GM12878 (cell line): ENCODE measurements around the gene CDC37. TPM values are rescaled to one million over a fixed set of nuclear protein-coding genes. Genes with fewer than 3 reads are reported as not detected.
A peak's percentile ranks its signal among the peaks of the same experiment; 100 is the strongest.

Experiments used
- BCL11A ChIP-seq: IDR thresholded peaks from 2 replicates; pipeline ENCODE4 v1.6.1; 2011; ENCODE audit warnings: low read depth, low read length
- BHLHE40 ChIP-seq, 2 experiments: fragments of 450-650 bp in 1 of 2; IDR thresholded peaks; 2 replicates each; pipeline ENCODE4 v1.6.1; 2011 to 2017; ENCODE audit warnings: low read depth in 2 of 2, borderline replicate concordance in 1 of 2, improper control_type of control experiment in 1 of 2, low read length in 1 of 2, mild to moderate bottlenecking in 1 of 2
- NBN ChIP-seq: fragments of 450-650 bp; IDR thresholded peaks from 2 replicates; pipeline ENCODE4 v1.6.1; 2016
- POLR2AphosphoS5 ChIP-seq: IDR thresholded peaks from 2 replicates; pipeline ENCODE4 v1.6.1; 2011; ENCODE audit warnings: mild to moderate bottlenecking, low read length, inconsistent platforms
- RBBP5 ChIP-seq: fragments of 200-600 bp; sonication (generic); conservative IDR thresholded peaks from 2 replicates; pipeline ENCODE4 v1.6.1; 2016
- RUNX3 ChIP-seq: IDR thresholded peaks from 2 replicates; pipeline ENCODE4 v1.6.1; 2012; ENCODE audit warnings: low read length, inconsistent platforms
- STAT3 ChIP-seq: IDR thresholded peaks from 2 replicates; pipeline ENCODE4 v1.6.1; 2011; ENCODE audit warnings: low read depth, low read length, improper control_type of control experiment
- ZNF274 ChIP-seq: IDR thresholded peaks from one replicate; pipeline ENCODE4 v1.8.0; 2011; ENCODE audit not compliant: insufficient read length, insufficient read depth
- ZNF384 ChIP-seq: IDR thresholded peaks from 2 replicates; pipeline ENCODE4 v1.6.1; 2012; ENCODE audit warnings: low read depth, mild to moderate bottlenecking, low read length, improper control_type of control experiment, borderline replicate concordance
- ZNF622 ChIP-seq: fragments of 450-650 bp; IDR thresholded peaks from 2 replicates; pipeline ENCODE4 v1.6.1; 2017; ENCODE audit warnings: mild to moderate bottlenecking, inconsistent platforms
- ZZZ3 ChIP-seq: IDR thresholded peaks from 2 replicates; pipeline ENCODE4 v1.6.1; 2011; ENCODE audit warnings: low read depth; ENCODE audit not compliant: control insufficient read depth, insufficient read length
- polyA plus RNA-seq, 11 experiments: library from polyadenylated mRNA; depleted of rRNA in 4 of 11; unstranded in 6 of 11; stranded (reverse) in 5 of 11; fragments of >200 nt; fragmentation: Nextera tagmentation in 4 of 11; fragmentation: Illumina TruSeq in 1 of 11; extraction: Ambion mirVana in 4 of 11; extraction: Trizol in 1 of 11; gene quantifications; 1 replicate in 1 of 11; 2 replicates in 10 of 11; pipeline versions ENCODE4 v1.2.1 to v1.2.3, GENCODE V29; 2011 to 2016; ENCODE audit warnings: inconsistent platforms in 2 of 11, missing spikeins in 2 of 11, low read depth in 1 of 11
- total RNA-seq, 4 experiments: library from RNA; depleted of rRNA in 3 of 4; stranded (reverse); fragments of >200 nt in 3 of 4; fragmentation: Illumina TruSeq in 1 of 4; extraction: Trizol in 1 of 4; gene quantifications; 2 replicates each; pipeline versions ENCODE4 v1.2.1 to v1.2.3, GENCODE V29; 2013 to 2021
- TF ChIP-seq, protein P1 (sequence below): fragments of 450-650 bp; formaldehyde crosslinking; IDR thresholded peaks from 2 replicates; pipeline ENCODE4 v1.4.0; 2022; ENCODE audit warnings: mild to moderate bottlenecking, moderate library complexity
- TF ChIP-seq, protein P2 (sequence below): IDR thresholded peaks from 2 replicates; pipeline ENCODE4 v1.6.1; 2012; ENCODE audit warnings: improper control_type of control experiment, low read depth, low read length; ENCODE audit not compliant: insufficient replicate concordance
- TF ChIP-seq, protein P3 (sequence below): IDR thresholded peaks from 2 replicates; pipeline ENCODE4 v1.6.1; 2012; ENCODE audit warnings: mild to moderate bottlenecking, low read depth, low read length
- TF ChIP-seq, protein P4 (sequence below): IDR thresholded peaks from 2 replicates; pipeline ENCODE4 v1.6.1; 2011; ENCODE audit warnings: low read depth, low read length, improper control_type of control experiment, borderline replicate concordance
- TF ChIP-seq, protein P5 (sequence below): IDR thresholded peaks from 2 replicates; pipeline ENCODE4 v1.6.1; 2012; ENCODE audit warnings: low read depth, low read length, improper control_type of control experiment

The CDC37 gene
- total and polyA plus RNA-seq, 10 of the 15 experiments (the other 5 are each of a cell fraction or from before 2014, with no cell fraction given), result 4.7 to 265 (median 176) TPM

DNA sequence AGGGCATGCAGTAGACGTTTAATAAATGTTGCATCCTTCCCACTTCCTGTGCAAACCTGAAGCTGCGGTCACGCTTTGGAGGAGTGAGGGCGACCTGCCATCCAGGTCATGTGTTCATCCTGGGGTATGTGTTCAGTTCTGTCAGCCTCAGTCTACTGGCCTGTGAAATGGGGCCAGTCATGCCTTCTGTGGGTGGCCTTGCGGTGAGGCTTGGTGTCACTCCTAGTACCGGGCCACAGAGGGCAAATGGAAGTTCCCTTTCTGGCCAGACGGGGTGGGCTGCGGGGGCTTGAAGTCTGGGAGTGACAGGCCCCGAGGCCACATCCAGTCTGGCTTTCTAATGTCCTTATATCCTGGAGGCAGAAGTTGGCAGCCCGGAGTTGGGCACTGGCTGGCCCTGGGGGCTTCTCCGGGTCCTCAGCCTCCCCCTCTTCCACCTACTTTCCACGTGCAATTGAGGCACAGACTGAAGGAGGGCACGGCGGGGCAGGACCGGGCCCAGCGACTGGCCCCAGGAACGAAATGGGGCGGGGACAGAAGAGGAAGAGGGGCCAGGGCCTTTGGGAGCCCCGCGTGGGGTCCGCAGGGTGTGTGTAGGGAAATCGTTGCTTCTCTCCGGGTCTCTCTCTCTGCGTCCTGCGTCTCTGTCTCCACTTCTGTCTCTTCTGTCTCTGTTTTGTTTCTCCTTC is 28.1 kb upstream of the CDC37 start (continued):
- TF ChIP-seq, protein P1, sequence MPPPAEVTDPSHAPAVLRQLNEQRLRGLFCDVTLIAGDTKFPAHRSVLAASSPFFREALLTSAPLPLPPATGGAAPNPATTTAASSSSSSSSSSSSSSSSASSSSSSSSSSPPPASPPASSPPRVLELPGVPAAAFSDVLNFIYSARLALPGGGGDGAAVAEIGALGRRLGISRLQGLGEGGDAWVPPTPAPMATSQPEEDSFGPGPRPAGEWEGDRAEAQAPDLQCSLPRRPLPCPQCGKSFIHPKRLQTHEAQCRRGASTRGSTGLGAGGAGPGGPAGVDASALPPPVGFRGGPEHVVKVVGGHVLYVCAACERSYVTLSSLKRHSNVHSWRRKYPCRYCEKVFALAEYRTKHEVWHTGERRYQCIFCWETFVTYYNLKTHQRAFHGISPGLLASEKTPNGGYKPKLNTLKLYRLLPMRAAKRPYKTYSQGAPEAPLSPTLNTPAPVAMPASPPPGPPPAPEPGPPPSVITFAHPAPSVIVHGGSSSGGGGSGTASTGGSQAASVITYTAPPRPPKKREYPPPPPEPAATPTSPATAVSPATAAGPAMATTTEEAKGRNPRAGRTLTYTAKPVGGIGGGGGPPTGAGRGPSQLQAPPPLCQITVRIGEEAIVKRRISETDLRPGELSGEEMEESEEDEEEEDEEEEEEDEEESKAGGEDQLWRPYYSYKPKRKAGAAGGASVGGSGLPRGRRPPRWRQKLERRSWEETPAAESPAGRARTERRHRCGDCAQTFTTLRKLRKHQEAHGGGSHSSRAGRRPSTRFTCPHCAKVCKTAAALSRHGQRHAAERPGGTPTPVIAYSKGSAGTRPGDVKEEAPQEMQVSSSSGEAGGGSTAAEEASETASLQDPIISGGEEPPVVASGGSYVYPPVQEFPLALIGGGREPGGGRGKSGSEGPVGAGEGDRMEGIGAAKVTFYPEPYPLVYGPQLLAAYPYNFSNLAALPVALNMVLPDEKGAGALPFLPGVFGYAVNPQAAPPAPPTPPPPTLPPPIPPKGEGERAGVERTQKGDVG (CRISPR knock-in tag), result no peak
- TF ChIP-seq, protein P2, sequence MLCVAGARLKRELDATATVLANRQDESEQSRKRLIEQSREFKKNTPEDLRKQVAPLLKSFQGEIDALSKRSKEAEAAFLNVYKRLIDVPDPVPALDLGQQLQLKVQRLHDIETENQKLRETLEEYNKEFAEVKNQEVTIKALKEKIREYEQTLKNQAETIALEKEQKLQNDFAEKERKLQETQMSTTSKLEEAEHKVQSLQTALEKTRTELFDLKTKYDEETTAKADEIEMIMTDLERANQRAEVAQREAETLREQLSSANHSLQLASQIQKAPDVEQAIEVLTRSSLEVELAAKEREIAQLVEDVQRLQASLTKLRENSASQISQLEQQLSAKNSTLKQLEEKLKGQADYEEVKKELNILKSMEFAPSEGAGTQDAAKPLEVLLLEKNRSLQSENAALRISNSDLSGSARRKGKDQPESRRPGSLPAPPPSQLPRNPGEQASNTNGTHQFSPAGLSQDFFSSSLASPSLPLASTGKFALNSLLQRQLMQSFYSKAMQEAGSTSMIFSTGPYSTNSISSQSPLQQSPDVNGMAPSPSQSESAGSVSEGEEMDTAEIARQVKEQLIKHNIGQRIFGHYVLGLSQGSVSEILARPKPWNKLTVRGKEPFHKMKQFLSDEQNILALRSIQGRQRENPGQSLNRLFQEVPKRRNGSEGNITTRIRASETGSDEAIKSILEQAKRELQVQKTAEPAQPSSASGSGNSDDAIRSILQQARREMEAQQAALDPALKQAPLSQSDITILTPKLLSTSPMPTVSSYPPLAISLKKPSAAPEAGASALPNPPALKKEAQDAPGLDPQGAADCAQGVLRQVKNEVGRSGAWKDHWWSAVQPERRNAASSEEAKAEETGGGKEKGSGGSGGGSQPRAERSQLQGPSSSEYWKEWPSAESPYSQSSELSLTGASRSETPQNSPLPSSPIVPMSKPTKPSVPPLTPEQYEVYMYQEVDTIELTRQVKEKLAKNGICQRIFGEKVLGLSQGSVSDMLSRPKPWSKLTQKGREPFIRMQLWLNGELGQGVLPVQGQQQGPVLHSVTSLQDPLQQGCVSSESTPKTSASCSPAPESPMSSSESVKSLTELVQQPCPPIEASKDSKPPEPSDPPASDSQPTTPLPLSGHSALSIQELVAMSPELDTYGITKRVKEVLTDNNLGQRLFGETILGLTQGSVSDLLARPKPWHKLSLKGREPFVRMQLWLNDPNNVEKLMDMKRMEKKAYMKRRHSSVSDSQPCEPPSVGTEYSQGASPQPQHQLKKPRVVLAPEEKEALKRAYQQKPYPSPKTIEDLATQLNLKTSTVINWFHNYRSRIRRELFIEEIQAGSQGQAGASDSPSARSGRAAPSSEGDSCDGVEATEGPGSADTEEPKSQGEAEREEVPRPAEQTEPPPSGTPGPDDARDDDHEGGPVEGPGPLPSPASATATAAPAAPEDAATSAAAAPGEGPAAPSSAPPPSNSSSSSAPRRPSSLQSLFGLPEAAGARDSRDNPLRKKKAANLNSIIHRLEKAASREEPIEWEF, result no peak
- no peak for TF ChIP-seq RBBP5
- no peak for TF ChIP-seq ZNF274
- TF ChIP-seq, protein P3, sequence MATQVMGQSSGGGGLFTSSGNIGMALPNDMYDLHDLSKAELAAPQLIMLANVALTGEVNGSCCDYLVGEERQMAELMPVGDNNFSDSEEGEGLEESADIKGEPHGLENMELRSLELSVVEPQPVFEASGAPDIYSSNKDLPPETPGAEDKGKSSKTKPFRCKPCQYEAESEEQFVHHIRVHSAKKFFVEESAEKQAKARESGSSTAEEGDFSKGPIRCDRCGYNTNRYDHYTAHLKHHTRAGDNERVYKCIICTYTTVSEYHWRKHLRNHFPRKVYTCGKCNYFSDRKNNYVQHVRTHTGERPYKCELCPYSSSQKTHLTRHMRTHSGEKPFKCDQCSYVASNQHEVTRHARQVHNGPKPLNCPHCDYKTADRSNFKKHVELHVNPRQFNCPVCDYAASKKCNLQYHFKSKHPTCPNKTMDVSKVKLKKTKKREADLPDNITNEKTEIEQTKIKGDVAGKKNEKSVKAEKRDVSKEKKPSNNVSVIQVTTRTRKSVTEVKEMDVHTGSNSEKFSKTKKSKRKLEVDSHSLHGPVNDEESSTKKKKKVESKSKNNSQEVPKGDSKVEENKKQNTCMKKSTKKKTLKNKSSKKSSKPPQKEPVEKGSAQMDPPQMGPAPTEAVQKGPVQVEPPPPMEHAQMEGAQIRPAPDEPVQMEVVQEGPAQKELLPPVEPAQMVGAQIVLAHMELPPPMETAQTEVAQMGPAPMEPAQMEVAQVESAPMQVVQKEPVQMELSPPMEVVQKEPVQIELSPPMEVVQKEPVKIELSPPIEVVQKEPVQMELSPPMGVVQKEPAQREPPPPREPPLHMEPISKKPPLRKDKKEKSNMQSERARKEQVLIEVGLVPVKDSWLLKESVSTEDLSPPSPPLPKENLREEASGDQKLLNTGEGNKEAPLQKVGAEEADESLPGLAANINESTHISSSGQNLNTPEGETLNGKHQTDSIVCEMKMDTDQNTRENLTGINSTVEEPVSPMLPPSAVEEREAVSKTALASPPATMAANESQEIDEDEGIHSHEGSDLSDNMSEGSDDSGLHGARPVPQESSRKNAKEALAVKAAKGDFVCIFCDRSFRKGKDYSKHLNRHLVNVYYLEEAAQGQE, result no peak
- TF ChIP-seq ZNF384, result no peak
- no peak for TF ChIP-seq POLR2AphosphoS5
- no peak for TF ChIP-seq ZNF622
- TF ChIP-seq, protein P4, sequence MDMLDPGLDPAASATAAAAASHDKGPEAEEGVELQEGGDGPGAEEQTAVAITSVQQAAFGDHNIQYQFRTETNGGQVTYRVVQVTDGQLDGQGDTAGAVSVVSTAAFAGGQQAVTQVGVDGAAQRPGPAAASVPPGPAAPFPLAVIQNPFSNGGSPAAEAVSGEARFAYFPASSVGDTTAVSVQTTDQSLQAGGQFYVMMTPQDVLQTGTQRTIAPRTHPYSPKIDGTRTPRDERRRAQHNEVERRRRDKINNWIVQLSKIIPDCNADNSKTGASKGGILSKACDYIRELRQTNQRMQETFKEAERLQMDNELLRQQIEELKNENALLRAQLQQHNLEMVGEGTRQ, result no peak
- peak; percentile 42 for TF ChIP-seq NBN
- peak; percentile 49 to 64; a peak in 3 of 4 replicates for TF ChIP-seq BHLHE40 (IDR thresholded peaks at IDR 0.05; ENCODE audit: borderline replicate concordance in 1 of 2, low read depth in 2 of 2, low read length in 1 of 2)
- no peak for TF ChIP-seq STAT3
- TF ChIP-seq RUNX3, result peak; percentile 91
- no peak for TF ChIP-seq ZZZ3
- no peak for TF ChIP-seq BCL11A
- TF ChIP-seq, protein P5, sequence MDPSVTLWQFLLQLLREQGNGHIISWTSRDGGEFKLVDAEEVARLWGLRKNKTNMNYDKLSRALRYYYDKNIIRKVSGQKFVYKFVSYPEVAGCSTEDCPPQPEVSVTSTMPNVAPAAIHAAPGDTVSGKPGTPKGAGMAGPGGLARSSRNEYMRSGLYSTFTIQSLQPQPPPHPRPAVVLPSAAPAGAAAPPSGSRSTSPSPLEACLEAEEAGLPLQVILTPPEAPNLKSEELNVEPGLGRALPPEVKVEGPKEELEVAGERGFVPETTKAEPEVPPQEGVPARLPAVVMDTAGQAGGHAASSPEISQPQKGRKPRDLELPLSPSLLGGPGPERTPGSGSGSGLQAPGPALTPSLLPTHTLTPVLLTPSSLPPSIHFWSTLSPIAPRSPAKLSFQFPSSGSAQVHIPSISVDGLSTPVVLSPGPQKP, result no peak
